ENCODE data around the gene ENTREP1.

The ENTREP1 gene

GRCh38 chr9:69380811-69381210, 55.8 kb downstream of the ENTREP1 start:
- no peak for DNase-seq (ENCODE audit: extremely low read depth, low read depth)
- TF ChIP-seq CTCF (IDR thresholded peaks at IDR 0.05; ENCODE audit: low read depth, low read length) = no peak

- no peak for DNase-seq (ENCODE audit: extremely low read depth, low read depth)
- TF ChIP-seq CTCF (IDR thresholded peaks at IDR 0.05; ENCODE audit: low read depth, low read length) = no peak
Measured at GRCh38 chr9:69382135-69382534, 57.1 kb downstream of the ENTREP1 start.

- no peak for TF ChIP-seq CTCF (IDR thresholded peaks at IDR 0.05; ENCODE audit: low read depth, low read length)
- DNase-seq (ENCODE audit: extremely low read depth, low read depth) = no peak
Measured at GRCh38 chr9:69385581-69386033, 60.6 kb downstream of the ENTREP1 start.

GRCh38 chr9:69386651-69387050, 61.6 kb downstream of the ENTREP1 start:
- no peak for DNase-seq (ENCODE audit: extremely low read depth, low read depth)
- no peak for TF ChIP-seq CTCF (IDR thresholded peaks at IDR 0.05; ENCODE audit: low read depth, low read length)

DNA sequence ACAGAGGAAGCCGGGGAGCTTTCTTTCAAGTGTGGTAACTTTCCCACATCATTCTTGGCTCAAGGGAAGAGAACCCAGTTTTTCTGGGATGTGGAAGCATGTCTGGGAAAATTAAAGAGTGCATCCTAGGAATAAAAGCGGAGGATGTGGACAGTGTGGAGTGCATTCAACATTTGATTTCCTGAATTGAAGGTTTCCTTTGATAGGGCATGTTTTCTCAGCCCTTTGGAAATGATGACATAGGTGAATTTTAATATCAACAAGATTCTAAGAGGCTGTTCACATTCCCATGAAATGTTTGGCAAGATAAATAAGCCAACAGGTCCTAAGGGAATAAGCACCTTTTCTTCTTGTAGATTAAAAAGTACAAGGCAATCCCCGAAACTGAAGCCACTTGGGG, 63.6 kb downstream of the ENTREP1 start:
- no peak for TF ChIP-seq CTCF (IDR thresholded peaks at IDR 0.05; ENCODE audit: low read depth, low read length)
- DNase-seq (ENCODE audit: extremely low read depth, low read depth) = no peak

DNA sequence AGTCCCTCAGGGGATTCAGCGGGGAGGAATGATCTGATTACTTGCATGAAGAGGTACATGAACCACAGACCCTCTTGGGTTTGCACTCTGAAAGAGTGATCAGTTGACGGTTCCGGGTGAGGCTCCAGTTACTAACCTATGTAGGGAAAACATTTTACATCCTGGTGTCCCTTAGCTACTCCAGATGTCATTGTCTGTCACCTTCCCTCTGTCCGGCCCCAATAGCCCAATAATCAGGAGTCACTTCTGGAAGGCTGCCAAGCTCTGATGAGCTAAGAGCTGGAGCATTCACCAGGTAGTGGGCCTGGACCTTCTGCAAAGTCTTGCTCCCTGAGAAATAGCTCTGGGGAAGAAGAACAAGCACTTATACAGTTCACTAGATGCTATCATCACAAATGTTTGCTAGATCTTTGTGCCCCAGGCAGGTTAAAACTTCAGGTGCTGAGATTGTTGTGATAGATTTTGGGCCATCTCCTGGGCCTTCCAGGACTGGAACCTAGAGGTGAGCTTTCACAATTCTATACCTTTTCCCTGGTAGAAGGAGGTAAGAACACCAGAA, 64.5 kb downstream of the ENTREP1 start:
- no peak for TF ChIP-seq CTCF (IDR thresholded peaks at IDR 0.05; ENCODE audit: low read depth, low read length)

DNA sequence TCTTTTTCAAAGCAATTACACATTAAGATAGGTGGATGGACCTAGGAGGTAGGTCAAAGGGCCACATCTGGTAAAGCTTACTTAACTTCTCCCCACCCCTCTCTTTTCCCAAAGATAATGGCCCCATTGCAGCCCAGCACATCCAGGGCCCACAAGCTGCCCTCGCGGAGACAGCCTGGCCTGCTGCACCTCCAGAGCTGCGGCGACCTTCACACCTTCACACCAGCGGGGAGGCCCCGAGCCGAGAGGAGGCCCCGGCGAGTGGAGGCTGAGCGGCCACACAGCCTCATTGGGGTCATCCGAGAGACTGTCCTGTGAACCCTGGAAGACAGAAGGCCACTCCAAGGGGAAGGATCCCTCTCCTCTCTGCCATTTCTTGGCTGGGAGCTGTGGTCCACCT, 66.5 kb downstream of the ENTREP1 start:
- no peak for TF ChIP-seq CTCF (IDR thresholded peaks at IDR 0.05; ENCODE audit: low read depth, low read length)
- no peak for DNase-seq (ENCODE audit: extremely low read depth, low read depth)

More for the DNA sequence above, 64.5 kb downstream of the ENTREP1 start:
- no peak for DNase-seq (ENCODE audit: extremely low read depth, low read depth)

Data from AG09319 (cell line).